AG08395 (cell line): Measurements from ENCODE around the gene ZNF648.
"Not testable (repeated sequence)": the region's sequence is repeated elsewhere in the genome, so short reads cannot be mapped to it uniquely, and the experiment has no call there.

ENCODE experiments used
- DNase-seq: peaks from one replicate; pipeline ENCODE4 v3.0.0; 2012; ENCODE audit warnings: mixed read lengths, low spot score

ZNF648 gene

GRCh38 chr1:182061594-182061993 is at the start of gene ZNF648:
Gene ZNF648 (minus strand): TSS chr1:182061712. CDS start chr1:182058010, 3,702 bp downstream.
- DNase-seq = no peak

- no peak for DNase-seq
These were observed 49.1 kb upstream of the ZNF648 start for GRCh38 chr1:182110635-182111034.

GRCh38 chr1:182109771-182110170 is 48.3 kb upstream of the ZNF648 start:
- no peak for DNase-seq

- no peak for DNase-seq
These were observed 45.7 kb upstream of the ZNF648 start for GRCh38 chr1:182107209-182107608.

- DNase-seq = no peak
These were observed 40.5 kb upstream of the ZNF648 start for GRCh38 chr1:182102043-182102416.

GRCh38 chr1:182101415-182102042 is 40.0 kb upstream of the ZNF648 start:
- no peak for DNase-seq

GRCh38 chr1:182098301-182098700 is 36.8 kb upstream of the ZNF648 start:
- DNase-seq = no peak

GRCh38 chr1:182095946-182096345 is 34.4 kb upstream of the ZNF648 start:
- no peak for DNase-seq

GRCh38 chr1:182094514-182095005 is 33.0 kb upstream of the ZNF648 start:
- not testable (repeated sequence) for DNase-seq

- DNase-seq = no peak
These were observed 32.3 kb upstream of the ZNF648 start for GRCh38 chr1:182093781-182094180.

- DNase-seq = no peak
These were observed 30.8 kb upstream of the ZNF648 start for GRCh38 chr1:182092336-182092735.

- no peak for DNase-seq
These were observed 29.6 kb upstream of the ZNF648 start for GRCh38 chr1:182091083-182091482.

- DNase-seq = no peak
These were observed 26.3 kb upstream of the ZNF648 start for GRCh38 chr1:182087719-182088350.

- no peak for DNase-seq
These were observed 25.8 kb upstream of the ZNF648 start for GRCh38 chr1:182087304-182087703.

- DNase-seq = no peak
These were observed 25.1 kb upstream of the ZNF648 start for GRCh38 chr1:182086620-182087019.

GRCh38 chr1:182086136-182086535 is 24.6 kb upstream of the ZNF648 start:
- no peak for DNase-seq

- DNase-seq = no peak
These were observed 24.2 kb upstream of the ZNF648 start for GRCh38 chr1:182085726-182086125.

GRCh38 chr1:182084487-182085316 is 23.2 kb upstream of the ZNF648 start:
- DNase-seq = peak; percentile 86

- DNase-seq = no peak
These were observed 22.5 kb upstream of the ZNF648 start for GRCh38 chr1:182083851-182084486.

GRCh38 chr1:182080955-182081582 is 19.6 kb upstream of the ZNF648 start:
- DNase-seq = peak; percentile 64

GRCh38 chr1:182080040-182080439 is 18.5 kb upstream of the ZNF648 start:
- no peak for DNase-seq

GRCh38 chr1:182071924-182072323 is 10.4 kb upstream of the ZNF648 start:
- DNase-seq = no peak
